Activated CD4-positive, alpha-beta T cell treated with anti-CD3 and anti-CD28 coated beads for 24 hours (primary cell): ENCODE results near the gene MECP2.

Experiments used
- DNase-seq, 2 donors: peaks; one replicate each; pipeline ENCODE4 v3.0.0-alpha.2; 2020; ENCODE audit warnings: low read depth in 2 of 2

MECP2 gene

GRCh38 chrX:154115750-154116149, 18.2 kb upstream of the MECP2 start:
- DNase-seq, result no peak

- no peak for DNase-seq
Measured at GRCh38 chrX:154115071-154115470, 17.6 kb upstream of the MECP2 start.

- no peak for DNase-seq
Measured at GRCh38 chrX:154114652-154115051, 17.1 kb upstream of the MECP2 start.

- no peak for DNase-seq
Measured at GRCh38 chrX:154113729-154114128, 16.2 kb upstream of the MECP2 start.

- no peak for DNase-seq
Measured at GRCh38 chrX:154098551-154098950, 1.0 kb upstream of the MECP2 start.

- peak; percentile 37 to 46 for DNase-seq
Measured at GRCh38 chrX:154097003-154097588, 421 bp downstream of the MECP2 start.

- no peak for DNase-seq
Measured at GRCh38 chrX:154096140-154097002, 1.1 kb downstream of the MECP2 start.

GRCh38 chrX:154094833-154095232, 2.7 kb downstream of the MECP2 start:
- no peak for DNase-seq

- no peak for DNase-seq
Measured at GRCh38 chrX:154093965-154094364, 3.6 kb downstream of the MECP2 start.

GRCh38 chrX:154092371-154092770, 5.1 kb downstream of the MECP2 start:
- no peak for DNase-seq

GRCh38 chrX:154091678-154092077, 5.8 kb downstream of the MECP2 start:
- DNase-seq, result no peak

GRCh38 chrX:154090731-154091130, 6.8 kb downstream of the MECP2 start:
- no peak for DNase-seq

- no peak for DNase-seq
Measured at GRCh38 chrX:154084449-154085300, 12.8 kb downstream of the MECP2 start.

- DNase-seq, result no peak
Measured at GRCh38 chrX:154083126-154083517, 14.4 kb downstream of the MECP2 start.

- DNase-seq, result no peak
Measured at GRCh38 chrX:154082396-154083125, 15.0 kb downstream of the MECP2 start.

GRCh38 chrX:154077101-154077500, 20.4 kb downstream of the MECP2 start:
- DNase-seq, result no peak

GRCh38 chrX:154074199-154074598, 23.3 kb downstream of the MECP2 start:
- DNase-seq, result no peak

- DNase-seq, result no peak
Measured at GRCh38 chrX:154072192-154072591, 25.3 kb downstream of the MECP2 start.

- no peak for DNase-seq
Measured at GRCh38 chrX:154068560-154068959, 29.0 kb downstream of the MECP2 start.

- DNase-seq, result no peak
Measured at GRCh38 chrX:154064637-154065435, 32.7 kb downstream of the MECP2 start.

- no peak for DNase-seq
Measured at GRCh38 chrX:154063234-154063633, 34.3 kb downstream of the MECP2 start.
